ENCODE measurements around the gene GJD3. TPM values are rescaled to one million over a fixed set of nuclear protein-coding genes. Genes with fewer than 3 reads are reported as not detected.

Gene GJD3
- total RNA-seq, 1 experiment from 2014 or later = not detected

DNA sequence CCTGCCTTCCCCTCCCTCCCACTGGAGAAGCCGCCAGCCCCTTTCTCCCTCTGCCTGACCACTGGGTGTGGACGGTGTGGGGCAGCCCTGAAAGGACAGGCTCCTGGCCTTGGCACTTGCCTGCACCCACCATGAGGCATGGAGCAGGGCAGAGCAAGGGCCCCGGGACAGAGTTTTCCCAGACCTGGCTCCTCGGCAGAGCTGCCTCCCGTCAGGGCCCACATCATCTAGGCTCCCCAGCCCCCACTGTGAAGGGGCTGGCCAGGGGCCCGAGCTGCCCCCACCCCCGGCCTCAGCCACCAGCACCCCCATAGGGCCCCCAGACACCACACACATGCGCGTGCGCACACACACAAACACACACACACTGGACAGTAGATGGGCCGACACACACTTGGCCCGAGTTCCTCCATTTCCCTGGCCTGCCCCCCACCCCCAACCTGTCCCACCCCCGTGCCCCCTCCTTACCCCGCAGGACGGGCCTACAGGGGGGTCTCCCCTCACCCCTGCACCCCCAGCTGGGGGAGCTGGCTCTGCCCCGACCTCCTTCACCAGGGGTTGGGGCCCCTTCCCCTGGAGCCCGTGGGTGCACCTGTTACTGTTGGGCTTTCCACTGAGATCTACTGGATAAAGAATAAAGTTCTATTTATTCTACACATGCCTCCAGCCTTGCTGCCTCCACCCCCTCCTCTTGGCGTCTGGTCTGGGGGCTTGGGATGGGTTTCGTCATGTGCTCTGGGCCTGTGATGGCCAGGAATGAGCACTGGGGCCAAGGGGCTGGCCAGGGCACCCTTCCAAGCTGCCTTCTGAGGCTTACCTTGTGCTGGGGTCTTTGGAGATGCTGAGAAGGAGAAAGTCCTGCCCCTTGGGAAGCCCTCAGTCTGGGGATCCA lies 7.3 kb downstream of the GJD3 start:
- Histone ChIP-seq H3K27me3 (ENCODE audit: insufficient read depth, low read depth) (no peaks in the 10 kb centered on the region), H3K4me3 (no peak overlapping the region), H3K79me2 (ENCODE audit: low read depth) (no peaks in the 10 kb centered on the region), H3K27ac (no peak overlapping the region), H3K9me2 (ENCODE audit: insufficient read depth) (no peaks in the 10 kb centered on the region), H3K9me3 (ENCODE audit: insufficient read depth, low read depth) (no peaks in the 10 kb centered on the region), H3K4me2 (no peak overlapping the region), H3K4me1 (replicated peaks; ENCODE audit: insufficient read depth) (peaks cover 22% of the 10 kb centered on the region), H2AFZ (no peak overlapping the region), H4K20me1 (ENCODE audit: insufficient read depth) (no peaks in the 10 kb centered on the region; the same call in 1 of the 2 replicates), H3F3A (ENCODE audit: insufficient read depth, low read depth) (peaks cover 30% of the 10 kb centered on the region; the same call in 1 of the 2 replicates), H3K36me3 (ENCODE audit: low read depth) (no peaks in the 10 kb centered on the region)
- intact Hi-C loops (cut with micrococcal nuclease; ENCODE audit: unreplicated experiment) = loop anchor here (5.0 to 10.0 kb wide), 3 partner anchors 152 to 1308 kb away; no protein-coding TSS in a partner anchor
- DNase-seq = no peak
- no TSS peak for BruUV-seq (replicated peaks)
- ChIA-PET CTCF (no interaction called here), POLR2A (ENCODE audit: unreplicated experiment) (interaction anchor here (0.6 kb wide), 1 partner anchor 53 kb away, joined by 4 read pairs; no protein-coding TSS in a partner anchor)
- no peak for TF ChIP-seq EZH2 (IDR thresholded peaks at IDR 0.05; ENCODE audit: low read depth)
- TF ChIP-seq, protein P1, sequence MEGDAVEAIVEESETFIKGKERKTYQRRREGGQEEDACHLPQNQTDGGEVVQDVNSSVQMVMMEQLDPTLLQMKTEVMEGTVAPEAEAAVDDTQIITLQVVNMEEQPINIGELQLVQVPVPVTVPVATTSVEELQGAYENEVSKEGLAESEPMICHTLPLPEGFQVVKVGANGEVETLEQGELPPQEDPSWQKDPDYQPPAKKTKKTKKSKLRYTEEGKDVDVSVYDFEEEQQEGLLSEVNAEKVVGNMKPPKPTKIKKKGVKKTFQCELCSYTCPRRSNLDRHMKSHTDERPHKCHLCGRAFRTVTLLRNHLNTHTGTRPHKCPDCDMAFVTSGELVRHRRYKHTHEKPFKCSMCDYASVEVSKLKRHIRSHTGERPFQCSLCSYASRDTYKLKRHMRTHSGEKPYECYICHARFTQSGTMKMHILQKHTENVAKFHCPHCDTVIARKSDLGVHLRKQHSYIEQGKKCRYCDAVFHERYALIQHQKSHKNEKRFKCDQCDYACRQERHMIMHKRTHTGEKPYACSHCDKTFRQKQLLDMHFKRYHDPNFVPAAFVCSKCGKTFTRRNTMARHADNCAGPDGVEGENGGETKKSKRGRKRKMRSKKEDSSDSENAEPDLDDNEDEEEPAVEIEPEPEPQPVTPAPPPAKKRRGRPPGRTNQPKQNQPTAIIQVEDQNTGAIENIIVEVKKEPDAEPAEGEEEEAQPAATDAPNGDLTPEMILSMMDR (conservative IDR thresholded peaks at IDR 0.05) = no peak

DNA sequence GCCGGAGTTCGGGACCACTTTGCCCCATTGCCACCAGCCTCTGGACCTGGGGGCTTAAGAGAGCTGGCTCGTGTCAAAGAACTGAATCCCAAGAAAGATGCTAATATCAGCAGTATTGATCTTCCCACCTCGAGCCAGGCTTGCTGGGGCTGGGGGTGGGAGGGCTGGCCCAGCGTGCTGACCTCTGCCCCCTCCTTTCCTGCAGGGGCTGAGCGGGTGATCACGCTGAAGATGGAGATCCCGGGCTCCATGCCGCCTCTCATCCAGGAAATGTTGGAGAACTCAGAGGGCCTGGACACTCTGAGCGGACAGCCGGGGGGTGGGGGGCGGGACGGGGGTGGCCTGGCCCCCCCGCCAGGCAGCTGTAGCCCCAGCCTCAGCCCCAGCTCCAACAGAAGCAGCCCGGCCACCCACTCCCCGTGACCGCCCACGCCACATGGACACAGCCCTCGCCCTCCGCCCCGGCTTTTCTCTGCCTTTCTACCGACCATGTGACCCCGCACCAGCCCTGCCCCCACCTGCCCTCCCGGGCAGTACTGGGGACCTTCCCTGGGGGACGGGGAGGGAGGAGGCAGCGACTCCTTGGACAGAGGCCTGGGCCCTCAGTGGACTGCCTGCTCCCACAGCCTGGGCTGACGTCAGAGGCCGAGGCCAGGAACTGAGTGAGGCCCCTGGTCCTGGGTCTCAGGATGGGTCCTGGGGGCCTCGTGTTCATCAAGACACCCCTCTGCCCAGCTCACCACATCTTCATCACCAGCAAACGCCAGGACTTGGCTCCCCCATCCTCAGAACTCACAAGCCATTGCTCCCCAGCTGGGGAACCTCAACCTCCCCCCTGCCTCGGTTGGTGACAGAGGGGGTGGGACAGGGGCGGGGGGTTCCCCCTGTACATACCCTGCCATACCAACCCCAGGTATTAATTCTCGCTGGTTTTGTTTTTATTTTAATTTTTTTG lies 8.5 kb downstream of the GJD3 start:
- peaks cover 23% of the 10 kb centered on the region for H3K4me1 ChIP-seq (replicated peaks; ENCODE audit: insufficient read depth)
- intact Hi-C loops (cut with micrococcal nuclease; ENCODE audit: unreplicated experiment) = loop anchor here (1.0 to 10.0 kb wide), 4 partner anchors 53 to 1309 kb away; no protein-coding TSS in a partner anchor
- H3K27me3 ChIP-seq (ENCODE audit: insufficient read depth, low read depth) = no peaks in the 10 kb centered on the region
- H3K36me3 ChIP-seq (ENCODE audit: low read depth) = no peaks in the 10 kb centered on the region
- no peaks in the 10 kb centered on the region for H3K79me2 ChIP-seq (ENCODE audit: low read depth)
- H3K27ac ChIP-seq = no peak overlapping the region
- TF ChIP-seq, protein P1 (conservative IDR thresholded peaks at IDR 0.05) = no peak
- TF ChIP-seq EZH2 (IDR thresholded peaks at IDR 0.05; ENCODE audit: low read depth) = no peak
- H3F3A ChIP-seq (ENCODE audit: insufficient read depth, low read depth) = peaks cover 30% of the 10 kb centered on the region; the same call in 1 of the 2 replicates
- no peaks in the 10 kb centered on the region for H3K9me2 ChIP-seq (ENCODE audit: insufficient read depth)
- H3K4me2 ChIP-seq = no peak overlapping the region
- POLR2A ChIA-PET (ENCODE audit: unreplicated experiment) = no interaction called here
- H4K20me1 ChIP-seq (ENCODE audit: insufficient read depth) = no peaks in the 10 kb centered on the region; the same call in 1 of the 2 replicates
- DNase-seq = no peak
- H2AFZ ChIP-seq = no peak overlapping the region
- H3K4me3 ChIP-seq = no peak overlapping the region
- CTCF ChIA-PET = interaction anchor here (2.1 kb wide), 1 partner anchor 53 kb away, joined by 11 read pairs; no protein-coding TSS in a partner anchor
- no peaks in the 10 kb centered on the region for H3K9me3 ChIP-seq (ENCODE audit: insufficient read depth, low read depth)
- BruUV-seq (replicated peaks) = no TSS peak

All from PC-9 (cell line).